ENCODE measurements around the gene MYCBP2.

DNA sequence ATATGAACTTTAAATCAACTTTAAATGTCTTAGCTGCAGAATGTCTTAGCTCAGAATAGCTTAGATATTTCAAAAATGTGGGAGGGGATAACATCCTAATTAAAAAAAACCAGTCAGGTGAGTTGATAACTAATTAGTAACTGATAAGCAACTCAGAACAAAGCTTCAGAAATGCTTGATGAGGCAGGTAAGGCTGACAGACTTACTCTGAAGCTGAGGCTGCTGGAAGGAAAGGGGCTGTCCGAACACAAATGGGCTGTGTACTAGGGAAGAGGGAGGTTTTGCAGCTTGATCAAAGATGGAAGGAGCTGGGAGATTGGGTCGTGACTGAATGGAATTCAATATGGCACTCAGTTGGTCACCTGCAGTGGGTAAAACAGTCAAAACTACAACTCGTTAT lies 208.8 kb downstream of the MYCBP2 start:
- TF ChIP-seq, protein P1, sequence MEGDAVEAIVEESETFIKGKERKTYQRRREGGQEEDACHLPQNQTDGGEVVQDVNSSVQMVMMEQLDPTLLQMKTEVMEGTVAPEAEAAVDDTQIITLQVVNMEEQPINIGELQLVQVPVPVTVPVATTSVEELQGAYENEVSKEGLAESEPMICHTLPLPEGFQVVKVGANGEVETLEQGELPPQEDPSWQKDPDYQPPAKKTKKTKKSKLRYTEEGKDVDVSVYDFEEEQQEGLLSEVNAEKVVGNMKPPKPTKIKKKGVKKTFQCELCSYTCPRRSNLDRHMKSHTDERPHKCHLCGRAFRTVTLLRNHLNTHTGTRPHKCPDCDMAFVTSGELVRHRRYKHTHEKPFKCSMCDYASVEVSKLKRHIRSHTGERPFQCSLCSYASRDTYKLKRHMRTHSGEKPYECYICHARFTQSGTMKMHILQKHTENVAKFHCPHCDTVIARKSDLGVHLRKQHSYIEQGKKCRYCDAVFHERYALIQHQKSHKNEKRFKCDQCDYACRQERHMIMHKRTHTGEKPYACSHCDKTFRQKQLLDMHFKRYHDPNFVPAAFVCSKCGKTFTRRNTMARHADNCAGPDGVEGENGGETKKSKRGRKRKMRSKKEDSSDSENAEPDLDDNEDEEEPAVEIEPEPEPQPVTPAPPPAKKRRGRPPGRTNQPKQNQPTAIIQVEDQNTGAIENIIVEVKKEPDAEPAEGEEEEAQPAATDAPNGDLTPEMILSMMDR (conservative IDR thresholded peaks at IDR 0.05 in 1 of 2, IDR thresholded peaks at IDR 0.05 in 1 of 2; ENCODE audit: low read depth in 1 of 2, low read length in 2 of 2), result no peak
- no peak for TF ChIP-seq EZH2 (IDR thresholded peaks at IDR 0.05; ENCODE audit: low read length, missing control alignments)

Data from fibroblast of lung (primary cell).